HepG2 (cell line): ENCODE results near the gene C16orf89.
"Not testable (repeated sequence)": the region's sequence is repeated elsewhere in the genome, so short reads cannot be mapped to it uniquely, and the experiment has no call there.

Experiments used
- HCFC1 ChIP-seq: fragments of 150-350 bp; IDR thresholded peaks from 2 replicates; pipeline ENCODE4 v1.6.1; 2014; ENCODE audit warnings: low read depth, low read length
- ZNF652 ChIP-seq: IDR thresholded peaks from 2 replicates; pipeline ENCODE4 v1.6.1; 2016; ENCODE audit warnings: low read depth, borderline replicate concordance
- TF ChIP-seq, protein P1 (sequence below), 2 experiments: sonication (generic) in 1 of 2; formaldehyde crosslinking in 1 of 2; IDR thresholded peaks; 2 replicates each; pipeline versions ENCODE4 v1.5.1 to v1.6.1; 2011 to 2020; ENCODE audit warnings: borderline replicate concordance in 1 of 2, low read depth in 1 of 2, low read length in 1 of 2, mild to moderate bottlenecking in 1 of 2, missing genetic modification reagents in 1 of 2, moderate library complexity in 1 of 2

DNA sequence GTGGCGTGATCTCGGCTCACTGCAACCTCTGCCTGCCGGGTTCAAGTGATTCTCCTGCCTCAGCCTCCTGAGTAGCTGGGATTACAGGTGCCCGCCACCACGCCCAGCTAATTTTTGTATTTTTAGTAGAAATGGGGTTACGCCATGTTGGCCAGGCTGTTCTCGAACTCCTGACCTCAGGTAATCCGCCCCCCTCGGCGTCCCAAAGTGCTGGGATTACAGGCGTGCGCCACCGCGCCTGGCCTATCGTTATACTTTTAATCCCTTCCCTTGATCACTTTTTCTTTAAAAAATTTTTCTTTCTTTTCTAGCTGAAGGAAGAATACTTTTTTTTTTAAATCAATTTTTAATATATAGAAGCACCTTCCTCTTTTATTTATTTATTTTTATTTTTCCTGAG, 8.0 kb upstream of the C16orf89 start:
- TF ChIP-seq, protein P1, sequence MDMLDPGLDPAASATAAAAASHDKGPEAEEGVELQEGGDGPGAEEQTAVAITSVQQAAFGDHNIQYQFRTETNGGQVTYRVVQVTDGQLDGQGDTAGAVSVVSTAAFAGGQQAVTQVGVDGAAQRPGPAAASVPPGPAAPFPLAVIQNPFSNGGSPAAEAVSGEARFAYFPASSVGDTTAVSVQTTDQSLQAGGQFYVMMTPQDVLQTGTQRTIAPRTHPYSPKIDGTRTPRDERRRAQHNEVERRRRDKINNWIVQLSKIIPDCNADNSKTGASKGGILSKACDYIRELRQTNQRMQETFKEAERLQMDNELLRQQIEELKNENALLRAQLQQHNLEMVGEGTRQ (IDR thresholded peaks at IDR 0.05; ENCODE audit: low read depth, low read length): not testable (repeated sequence)
- TF ChIP-seq, protein P1 (CRISPR knock-in tag; IDR thresholded peaks at IDR 0.05; ENCODE audit: borderline replicate concordance): not testable (repeated sequence)
- TF ChIP-seq ZNF652 (CRISPR knock-in tag); HCFC1: not testable (repeated sequence)
